MCF 10A (cell line): ENCODE data around the gene PDF. TPM values are rescaled to one million over a fixed set of nuclear protein-coding genes. Genes with fewer than 3 reads are reported as not detected.
A peak's percentile ranks its signal among the peaks of the same experiment; 100 is the strongest.

Source experiments
- BruUV-seq: library from RNA; stranded (reverse); fragments of 400-500 nt; replicated peaks from 2 replicates; lab custom pipeline; 2021; lab: Mats Ljungman, UMichigan
- CTCF ChIA-PET: fragments of 300-600 bp; sonication (Branson Sonifier 250); formaldehyde crosslinking; extraction: SDS; loops from one replicate; lab custom pipeline; 2021; ENCODE audit warnings: antibody characterized with exemption, inconsistent platforms; lab: Yijun Ruan, JAX
- POLR2A ChIA-PET: fragments of 300-600, 350-650 bp; sonication (Branson Sonifier 250); formaldehyde crosslinking; extraction: SDS; loops from one replicate; lab custom pipeline; 2020; ENCODE audit warnings: antibody characterized with exemption, inconsistent platforms; lab: Yijun Ruan, JAX
- DNase-seq: peaks from one replicate; pipeline ENCODE4 v3.0.0-alpha.2; 2018; ENCODE audit not compliant: unreplicated experiment
- H3K27ac Mint-ChIP-seq: one replicate; pipeline ENCODE4 v1.8.0; 2022; ENCODE audit warnings: mild to moderate bottlenecking, low read depth, mixed read lengths; ENCODE audit not compliant: unreplicated experiment
- H3K27me3 Mint-ChIP-seq: one replicate; pipeline ENCODE4 v1.8.0; 2022; ENCODE audit warnings: mixed read lengths; ENCODE audit not compliant: insufficient read depth, unreplicated experiment
- H3K36me3 Mint-ChIP-seq: one replicate; pipeline ENCODE4 v1.8.0; 2022; ENCODE audit warnings: mild to moderate bottlenecking, moderate library complexity, mixed read lengths; ENCODE audit not compliant: insufficient read depth, unreplicated experiment
- H3K4me1 Mint-ChIP-seq: one replicate; pipeline ENCODE4 v1.8.0; 2022; ENCODE audit warnings: mixed read lengths; ENCODE audit not compliant: insufficient read depth, unreplicated experiment
- H3K4me3 Mint-ChIP-seq: one replicate; pipeline ENCODE4 v1.8.0; 2022; ENCODE audit warnings: mild to moderate bottlenecking, moderate library complexity, mixed read lengths; ENCODE audit not compliant: unreplicated experiment
- H3K9me3 Mint-ChIP-seq: one replicate; pipeline ENCODE4 v1.8.0; 2022; ENCODE audit warnings: mixed read lengths; ENCODE audit not compliant: unreplicated experiment
- intact Hi-C: fragments of 100-400 bp; cut with micrococcal nuclease; formaldehyde crosslinking; loops from 2 replicates; pipeline ENCODE4 v1.14.1; 2022
- total RNA-seq: library from RNA; stranded (reverse); gene quantifications from 2 replicates; pipeline ENCODE4 v1.2.3, GENCODE V29; 2022
- TF ChIP-seq, protein P1 (sequence below): fragments of 200-600 bp; IDR thresholded peaks from one replicate; pipeline ENCODE4 v1.8.0; 2022; ENCODE audit warnings: antibody characterized with exemption, mild to moderate bottlenecking; ENCODE audit not compliant: unreplicated experiment

PDF gene
- total RNA-seq, 1 experiment from 2014 or later = 24.8 TPM

DNA sequence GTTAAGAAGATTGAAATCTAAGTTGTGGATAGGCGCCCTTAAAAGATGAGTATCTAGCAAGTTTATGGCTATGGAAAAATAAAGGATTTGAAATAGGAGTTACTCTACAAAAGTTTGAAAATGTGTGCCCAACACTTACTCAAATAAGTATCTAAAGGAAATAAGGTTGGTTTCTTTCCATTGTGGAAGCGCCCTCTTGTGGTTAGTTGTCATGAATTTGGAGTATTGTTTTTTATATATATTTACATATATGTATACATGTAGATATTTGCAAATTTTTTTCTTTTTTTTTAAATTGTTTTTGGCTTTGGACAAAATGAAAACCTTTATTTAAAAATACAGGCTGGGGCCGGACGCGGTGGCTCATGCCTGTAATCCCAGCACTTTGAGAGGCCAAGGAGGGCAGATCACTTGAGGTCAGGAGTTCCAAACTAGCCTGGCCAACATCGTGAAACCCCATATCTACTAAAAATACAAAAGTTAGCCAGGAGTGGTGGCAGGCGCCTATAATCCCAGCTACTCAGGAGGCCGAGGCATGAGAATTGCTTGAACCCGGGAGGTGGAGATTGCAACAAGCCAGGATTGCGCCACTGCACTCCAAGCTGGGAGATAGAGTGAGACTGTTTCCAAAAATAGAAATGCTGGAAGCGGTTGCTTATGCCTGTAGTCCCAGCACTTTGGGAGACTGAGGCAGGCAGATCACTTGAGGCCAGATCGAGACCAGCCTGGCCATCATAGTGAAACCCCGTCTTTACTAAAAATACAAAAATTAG lies 43.3 kb downstream of the PDF start:
- ChIA-PET CTCF (interaction anchor here (0.6 to 3.5 kb wide), 29 partner anchors 11 to 639 kb away, joined by 3 to 54 read pairs (median 4); partner anchors contain the start of genes CHTF8, SNTB2 and UTP4), POLR2A (interaction anchor here (0.7 to 2.5 kb wide), 9 partner anchors 13 to 240 kb away, joined by 3 to 14 read pairs (median 4); partner anchors contain the start of gene SNTB2)
- TF ChIP-seq, protein P1, sequence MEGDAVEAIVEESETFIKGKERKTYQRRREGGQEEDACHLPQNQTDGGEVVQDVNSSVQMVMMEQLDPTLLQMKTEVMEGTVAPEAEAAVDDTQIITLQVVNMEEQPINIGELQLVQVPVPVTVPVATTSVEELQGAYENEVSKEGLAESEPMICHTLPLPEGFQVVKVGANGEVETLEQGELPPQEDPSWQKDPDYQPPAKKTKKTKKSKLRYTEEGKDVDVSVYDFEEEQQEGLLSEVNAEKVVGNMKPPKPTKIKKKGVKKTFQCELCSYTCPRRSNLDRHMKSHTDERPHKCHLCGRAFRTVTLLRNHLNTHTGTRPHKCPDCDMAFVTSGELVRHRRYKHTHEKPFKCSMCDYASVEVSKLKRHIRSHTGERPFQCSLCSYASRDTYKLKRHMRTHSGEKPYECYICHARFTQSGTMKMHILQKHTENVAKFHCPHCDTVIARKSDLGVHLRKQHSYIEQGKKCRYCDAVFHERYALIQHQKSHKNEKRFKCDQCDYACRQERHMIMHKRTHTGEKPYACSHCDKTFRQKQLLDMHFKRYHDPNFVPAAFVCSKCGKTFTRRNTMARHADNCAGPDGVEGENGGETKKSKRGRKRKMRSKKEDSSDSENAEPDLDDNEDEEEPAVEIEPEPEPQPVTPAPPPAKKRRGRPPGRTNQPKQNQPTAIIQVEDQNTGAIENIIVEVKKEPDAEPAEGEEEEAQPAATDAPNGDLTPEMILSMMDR = peak; percentile 53
- no peaks in the 10 kb centered on the region for H3K27me3 Mint-ChIP-seq
- H3K4me1 Mint-ChIP-seq = no peaks in the 10 kb centered on the region
- no peaks in the 10 kb centered on the region for H3K9me3 Mint-ChIP-seq
- DNase-seq = peak; percentile 77
- H3K36me3 Mint-ChIP-seq = peaks cover 8% of the 10 kb centered on the region
- H3K27ac Mint-ChIP-seq = no peak overlapping the region
- no peak overlapping the region for H3K4me3 Mint-ChIP-seq
- intact Hi-C loops = loop anchor here (1.0 to 2.0 kb wide), 3 partner anchors 100 to 137 kb away; partner anchors contain the start of gene SNTB2
- no TSS peak for BruUV-seq

DNA sequence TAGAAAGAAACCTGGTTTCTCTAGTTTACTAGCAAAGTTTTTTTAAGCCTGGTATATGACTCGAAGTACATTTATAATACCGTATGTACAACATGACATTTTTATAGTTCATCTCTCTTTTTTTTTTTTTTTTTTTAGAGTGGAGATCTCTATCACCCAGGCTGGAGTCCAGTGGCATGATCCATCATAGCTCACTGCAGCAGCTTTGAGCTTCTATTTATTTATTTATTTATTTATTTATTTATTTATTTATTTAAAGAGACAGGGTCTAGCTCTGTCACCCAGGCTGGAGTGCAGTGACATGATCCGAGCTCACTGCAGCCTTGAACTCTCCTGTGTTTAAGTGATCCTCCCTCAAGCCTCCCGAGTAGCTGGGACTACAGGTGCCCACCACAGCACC lies 45.1 kb downstream of the PDF start:
- ChIA-PET POLR2A (interaction anchor here (0.6 to 1.5 kb wide), 5 partner anchors 9 to 641 kb away, joined by 3 to 6 read pairs (median 3); partner anchors contain the start of gene SNTB2), CTCF (interaction anchor here (0.5 to 3.0 kb wide), 15 partner anchors 11 to 756 kb away, joined by 3 to 54 read pairs (median 4); partner anchors contain the start of genes CHTF8, SNTB2 and UTP4)
- no peaks in the 10 kb centered on the region for H3K9me3 Mint-ChIP-seq
- H3K27me3 Mint-ChIP-seq = no peaks in the 10 kb centered on the region
- no peak overlapping the region for H3K4me3 Mint-ChIP-seq
- H3K27ac Mint-ChIP-seq = no peak overlapping the region
- BruUV-seq = no TSS peak
- TF ChIP-seq, protein P1 = no peak
- DNase-seq = no peak
- peaks cover 8% of the 10 kb centered on the region for H3K36me3 Mint-ChIP-seq
- H3K4me1 Mint-ChIP-seq = no peaks in the 10 kb centered on the region
- intact Hi-C loops = no loop called here

DNA sequence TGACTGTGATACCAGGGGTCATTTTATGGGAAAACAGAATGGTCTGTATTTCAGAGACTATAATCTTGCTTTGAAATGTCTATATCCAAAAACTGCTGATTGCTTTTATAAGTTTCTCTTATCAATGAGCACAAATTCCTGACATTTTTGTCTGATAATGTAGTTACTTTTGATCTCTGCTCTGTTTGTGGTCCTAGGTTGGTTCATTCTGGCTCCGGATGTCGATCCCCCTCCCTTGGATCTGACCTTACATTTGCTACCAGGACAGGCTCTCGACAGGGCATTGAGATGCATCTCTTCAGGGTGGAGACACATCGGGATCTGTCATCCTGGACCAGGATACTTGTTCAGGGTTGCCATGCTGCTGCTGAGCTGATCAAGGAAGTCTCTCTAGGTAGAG lies 46.5 kb downstream of the PDF start:
- Mint-ChIP-seq H3K27ac (no peak overlapping the region), H3K4me3 (no peak overlapping the region), H3K9me3 (no peaks in the 10 kb centered on the region), H3K36me3 (peaks cover 8% of the 10 kb centered on the region), H3K27me3 (no peaks in the 10 kb centered on the region), H3K4me1 (no peaks in the 10 kb centered on the region)
- no TSS peak for BruUV-seq
- intact Hi-C loops = no loop called here
- DNase-seq = no peak
- TF ChIP-seq, protein P1 = no peak
- ChIA-PET CTCF (interaction anchor here (0.5 to 3.0 kb wide), 5 partner anchors 16 to 135 kb away, joined by 3 to 54 read pairs (median 4); no protein-coding TSS in a partner anchor), POLR2A (no interaction called here)

DNA sequence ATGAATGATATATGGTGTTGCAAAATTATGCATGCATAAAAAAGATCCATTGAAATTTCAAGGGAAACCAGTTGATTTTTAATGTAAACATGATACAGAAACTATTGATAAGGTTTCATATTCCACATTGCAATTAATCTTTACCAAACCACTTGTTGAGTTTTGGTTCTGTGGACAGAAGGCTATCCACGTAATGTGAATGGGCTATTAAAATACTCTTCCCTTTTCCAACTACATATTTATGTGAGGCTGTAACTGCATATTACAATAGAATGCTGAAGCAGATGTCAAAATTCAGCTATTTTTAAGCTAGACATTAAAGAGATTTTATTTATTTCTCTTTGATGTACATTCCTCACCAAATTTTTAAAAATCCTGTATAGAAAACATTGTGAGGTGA lies 53.0 kb downstream of the PDF start:
- Mint-ChIP-seq H3K27ac (no peak overlapping the region), H3K4me1 (no peaks in the 10 kb centered on the region), H3K4me3 (no peak overlapping the region), H3K9me3 (no peaks in the 10 kb centered on the region), H3K27me3 (no peaks in the 10 kb centered on the region), H3K36me3 (peaks cover 6% of the 10 kb centered on the region)
- intact Hi-C loops = no loop called here
- BruUV-seq = no TSS peak
- TF ChIP-seq, protein P1 = no peak
- ChIA-PET POLR2A (interaction anchor here (0.6 to 0.7 kb wide), 2 partner anchors 48 to 57 kb away, joined by 3 read pairs; no protein-coding TSS in a partner anchor), CTCF (interaction anchor here (0.6 to 2.0 kb wide), 3 partner anchors 127 to 132 kb away, joined by 3 to 9 read pairs (median 3); no protein-coding TSS in a partner anchor)
- DNase-seq = no peak
